HG02938 (cell line): Measurements from ENCODE around the gene PRR33.
"Not testable (repeated sequence)": the region's sequence is repeated elsewhere in the genome, so short reads cannot be mapped to it uniquely, and the experiment has no call there.

ENCODE experiments used
- ATAC-seq: cut with Tn5 transposase; IDR thresholded peaks from one replicate; pipeline ENCODE4 v1.9.1; 2021; ENCODE audit warnings: mild to moderate bottlenecking, moderate library complexity; ENCODE audit not compliant: unreplicated experiment

PRR33 gene

GRCh38 chr11:1891831-1892115, at the start of gene PRR33:
Gene PRR33 (minus strand): TSS chr11:1891895. CDS start chr11:1890584, 1,311 bp downstream.
- no peak for ATAC-seq

- not testable (repeated sequence) for ATAC-seq
Measured at GRCh38 chr11:1939788-1940187, 48.1 kb upstream of the PRR33 start.

GRCh38 chr11:1939006-1939625, 47.4 kb upstream of the PRR33 start:
- no peak for ATAC-seq

GRCh38 chr11:1938343-1939005, 46.8 kb upstream of the PRR33 start:
- no peak for ATAC-seq

DNA sequence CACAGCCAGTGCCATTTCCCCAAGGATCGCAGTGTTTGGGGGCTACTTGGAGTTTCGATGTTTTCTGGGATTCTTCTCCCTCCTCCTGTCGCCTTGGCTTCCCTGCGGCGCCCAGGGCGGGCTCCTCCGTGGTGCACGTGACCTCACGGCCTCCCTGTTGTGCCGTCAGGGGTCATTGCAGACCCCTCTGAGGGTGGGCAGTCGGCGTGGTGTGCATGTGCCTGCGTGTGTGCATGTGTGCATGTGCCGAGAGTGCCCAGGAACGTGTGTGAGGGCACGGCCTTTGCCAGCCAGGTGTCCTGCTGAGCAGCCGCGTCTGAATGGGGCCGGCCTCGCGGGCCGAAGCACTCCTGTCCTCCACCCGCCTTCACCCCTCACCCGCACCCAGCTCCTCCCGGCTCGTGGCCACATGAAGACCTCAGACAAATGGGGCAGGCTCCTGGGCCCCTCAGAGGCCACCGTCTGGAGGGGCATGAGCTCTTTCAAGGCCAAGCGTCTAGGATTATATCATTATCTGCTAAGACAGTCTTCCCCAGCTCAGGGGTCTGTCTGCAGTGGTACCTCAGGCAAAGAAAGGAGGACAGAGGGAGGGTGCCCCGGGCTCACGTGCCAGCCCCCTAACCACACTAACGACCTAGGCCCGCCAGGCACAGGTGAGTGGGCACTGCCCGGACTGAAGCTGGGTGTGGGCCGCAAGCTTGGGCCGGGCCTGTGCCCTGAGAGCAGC, 46.1 kb upstream of the PRR33 start:
- ATAC-seq, result no peak

GRCh38 chr11:1936781-1937615, 45.3 kb upstream of the PRR33 start:
- ATAC-seq, result no peak

DNA sequence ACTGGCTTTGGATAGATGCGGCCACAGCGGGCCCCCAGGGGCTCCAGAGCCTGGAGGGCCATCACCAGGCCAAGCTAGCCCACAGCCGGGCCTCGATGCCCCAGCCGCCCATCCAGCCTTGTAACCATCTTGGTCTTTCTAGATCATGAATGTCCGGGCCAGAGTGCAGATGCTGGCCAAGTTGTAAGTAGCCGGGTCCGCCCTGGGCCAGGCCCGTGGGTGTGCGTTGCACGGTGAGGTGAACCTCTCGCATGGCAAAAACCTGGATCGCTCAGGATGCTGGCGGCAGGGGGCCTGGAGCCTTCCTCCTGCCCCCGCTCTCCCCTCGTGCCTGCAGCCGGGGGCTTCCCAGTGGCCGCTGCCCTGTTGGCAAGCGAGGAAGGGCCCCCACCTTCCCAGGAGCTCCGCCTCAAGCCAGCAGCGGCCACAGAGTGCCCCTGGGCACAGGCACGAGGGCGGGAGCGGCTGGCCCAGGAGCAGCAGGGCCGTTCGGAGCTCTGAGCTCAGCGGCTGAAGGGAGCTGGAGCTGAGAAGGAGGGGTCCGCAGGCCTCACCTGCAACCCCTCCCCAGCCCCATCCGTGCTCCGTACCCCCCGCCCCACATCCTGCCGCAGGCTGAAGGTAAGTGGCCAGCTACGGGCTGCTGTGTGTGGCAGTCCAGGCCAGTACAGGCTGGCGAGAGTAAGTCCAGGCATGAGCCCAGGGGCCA, 44.5 kb upstream of the PRR33 start:
- no peak for ATAC-seq

DNA sequence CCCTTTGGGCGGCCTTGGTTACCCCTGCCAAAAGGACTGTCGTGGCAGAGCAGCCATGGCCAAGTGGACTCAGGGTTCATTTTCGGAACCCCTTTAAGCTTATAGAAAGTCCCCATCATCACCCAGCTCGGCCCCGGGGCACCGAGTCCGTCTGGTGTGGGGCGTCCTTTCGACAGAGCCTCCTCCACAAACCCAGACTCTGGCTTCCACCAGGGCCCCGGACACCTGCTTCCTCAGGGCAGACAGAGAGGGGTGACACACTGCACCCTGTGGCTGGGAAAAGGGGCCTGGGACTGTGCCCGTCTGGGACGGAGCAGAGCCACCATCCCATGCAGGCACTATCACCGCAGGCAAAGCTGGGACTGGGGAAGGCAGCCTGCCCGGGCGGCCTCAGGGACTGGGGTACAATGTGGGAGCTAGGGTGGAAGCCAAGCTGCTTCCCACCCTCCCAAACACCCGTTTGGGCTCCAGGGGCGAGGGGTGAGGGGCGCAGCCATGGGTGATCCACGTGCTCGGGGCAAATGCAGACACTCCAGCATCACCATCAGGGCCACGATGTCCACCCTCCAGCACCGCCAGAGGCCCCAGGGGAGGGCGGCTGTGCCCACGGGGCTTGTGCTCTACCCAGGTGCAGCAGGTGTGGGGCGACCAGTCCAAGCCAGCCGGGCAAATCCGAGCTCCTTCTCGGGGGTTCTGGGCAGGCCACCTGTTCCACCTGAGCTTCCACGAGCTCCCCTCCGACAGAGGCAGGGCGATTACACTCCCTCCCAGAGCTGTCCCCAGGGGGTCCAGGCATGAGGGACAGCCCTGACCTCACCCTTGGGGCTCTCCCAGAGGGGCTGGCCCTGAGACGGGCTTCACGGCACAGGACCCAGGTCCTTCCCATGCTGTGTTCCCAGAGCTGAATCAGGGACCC, 43.7 kb upstream of the PRR33 start:
- ATAC-seq, result no peak

GRCh38 chr11:1934335-1935155, 42.9 kb upstream of the PRR33 start:
- ATAC-seq, result no peak

GRCh38 chr11:1933416-1934334, 42.0 kb upstream of the PRR33 start:
- no peak for ATAC-seq

DNA sequence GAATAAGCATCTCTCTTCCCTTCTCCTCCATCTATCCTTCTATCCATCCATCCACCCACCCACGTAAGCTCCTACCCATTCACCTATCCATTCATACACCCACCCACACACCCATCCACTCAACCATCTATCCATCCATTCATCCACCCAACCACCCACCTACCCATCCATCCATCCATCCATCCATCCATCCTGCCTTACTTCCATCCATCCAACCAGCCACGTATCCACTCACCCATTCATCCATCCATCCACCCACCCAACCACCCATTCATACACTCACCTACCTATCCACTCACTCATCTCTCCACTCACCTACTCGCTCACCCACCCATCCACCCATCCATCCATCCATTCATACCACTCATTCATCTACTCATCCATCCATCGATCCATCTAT, 41.0 kb upstream of the PRR33 start:
- no peak for ATAC-seq

DNA sequence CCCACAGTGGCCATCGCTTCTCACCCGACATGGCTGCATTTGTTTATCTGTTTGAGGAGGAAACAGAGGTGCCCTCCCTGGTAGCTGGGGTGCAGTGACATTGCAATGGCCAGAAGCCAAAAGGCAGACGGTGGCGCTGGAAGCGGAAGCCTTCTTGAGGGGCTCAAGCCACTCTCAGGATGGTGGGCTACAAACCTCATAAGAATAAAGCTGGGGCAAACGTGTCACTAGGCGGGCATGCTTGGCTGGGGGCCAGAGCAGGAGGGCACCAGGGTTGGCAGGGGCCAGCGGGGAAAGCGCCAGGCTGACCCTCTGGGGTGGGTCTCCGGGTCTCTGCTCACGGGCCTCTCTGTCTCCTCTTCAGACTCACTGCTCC, 40.4 kb upstream of the PRR33 start:
- ATAC-seq, result no peak

- no peak for ATAC-seq
Measured at GRCh38 chr11:1931341-1932104, 39.8 kb upstream of the PRR33 start.

DNA sequence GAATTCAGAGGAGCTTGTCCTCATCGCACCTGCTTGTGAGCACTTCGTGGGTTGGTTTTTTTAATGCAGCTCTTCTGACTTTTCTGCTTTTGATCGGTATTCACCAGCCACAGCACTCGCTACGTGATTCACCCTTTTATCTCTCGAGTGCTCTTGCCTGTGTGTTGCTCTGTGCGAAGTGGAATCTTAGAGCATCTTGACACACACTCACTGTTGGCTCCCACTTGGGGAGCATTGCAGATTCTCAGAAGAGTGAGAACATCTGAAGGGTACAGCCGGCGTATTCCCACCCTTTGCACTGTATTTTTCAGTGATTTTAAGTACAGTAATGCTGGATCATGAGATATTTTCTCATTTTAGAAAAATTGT, 38.8 kb upstream of the PRR33 start:
- no peak for ATAC-seq

GRCh38 chr11:1929621-1930461, 38.1 kb upstream of the PRR33 start:
- ATAC-seq, result no peak

DNA sequence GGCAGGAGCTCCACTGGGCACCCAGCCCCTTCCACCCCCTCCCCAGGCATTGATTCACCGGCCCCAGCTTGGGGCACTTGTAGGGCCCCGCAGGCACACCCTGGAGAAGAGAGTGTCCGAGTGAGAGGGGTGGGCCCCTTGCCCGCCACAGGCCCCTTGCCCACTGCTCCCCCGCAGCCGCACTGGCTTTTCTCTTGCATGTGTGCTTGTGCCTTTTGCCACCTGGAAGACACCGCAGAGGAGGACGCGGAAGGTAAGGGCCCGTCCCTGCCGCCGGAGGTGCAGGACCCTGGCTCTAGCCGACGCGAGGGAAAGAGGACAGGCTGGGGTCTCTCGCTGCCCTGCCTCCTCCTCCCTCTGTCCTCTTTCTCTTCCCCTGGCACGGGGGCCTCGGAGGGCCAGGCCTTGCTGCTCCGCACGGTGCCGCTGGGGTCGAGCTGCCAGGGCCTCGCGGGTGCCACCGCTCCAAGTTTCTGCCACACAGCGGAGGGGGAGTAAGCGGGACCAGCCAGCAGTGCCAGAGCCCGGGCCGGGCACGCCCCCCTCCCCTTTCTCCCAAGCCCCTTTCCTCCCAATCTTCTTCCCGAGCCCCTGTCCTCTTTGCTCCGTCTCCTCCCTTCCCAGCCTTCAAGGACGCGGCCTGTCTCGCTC, 37.3 kb upstream of the PRR33 start:
- ATAC-seq, result no peak
